GM21526 (cell line): Measurements from ENCODE around the gene SQSTM1.
A peak's percentile ranks its signal among the peaks of the same experiment; 100 is the strongest.

Experiments
- ATAC-seq: cut with Tn5 transposase; IDR thresholded peaks from one replicate; pipeline ENCODE4 v1.9.1; 2021; ENCODE audit warnings: moderate library complexity; ENCODE audit not compliant: unreplicated experiment, low FRiP score

Gene SQSTM1

GRCh38 chr5:179794171-179794570 is 26.5 kb upstream of the SQSTM1 start:
- ATAC-seq: no peak

GRCh38 chr5:179794575-179794974 is 26.1 kb upstream of the SQSTM1 start:
- ATAC-seq: no peak

- ATAC-seq: no peak
Observed at GRCh38 chr5:179795049-179795862, 25.4 kb upstream of the SQSTM1 start.

- peak; percentile 64 for ATAC-seq
Observed at GRCh38 chr5:179795863-179796833, 24.6 kb upstream of the SQSTM1 start.

- ATAC-seq: no peak
Observed at GRCh38 chr5:179796877-179797608, 23.7 kb upstream of the SQSTM1 start.

GRCh38 chr5:179797741-179798140 is 23.0 kb upstream of the SQSTM1 start:
- ATAC-seq: no peak

- no peak for ATAC-seq
Observed at GRCh38 chr5:179798144-179798770, 22.4 kb upstream of the SQSTM1 start.

GRCh38 chr5:179798771-179799643 is 21.7 kb upstream of the SQSTM1 start:
- ATAC-seq: no peak

- no peak for ATAC-seq
Observed at GRCh38 chr5:179799644-179799973, 21.1 kb upstream of the SQSTM1 start.

- no peak for ATAC-seq
Observed at GRCh38 chr5:179800071-179800695, 20.5 kb upstream of the SQSTM1 start.

GRCh38 chr5:179800696-179801201 is 20.0 kb upstream of the SQSTM1 start:
- ATAC-seq: no peak

GRCh38 chr5:179801304-179802206 is 19.1 kb upstream of the SQSTM1 start:
- peak; percentile 40 for ATAC-seq

- ATAC-seq: no peak
Observed at GRCh38 chr5:179802207-179802883, 18.4 kb upstream of the SQSTM1 start.

- no peak for ATAC-seq
Observed at GRCh38 chr5:179802950-179803562, 17.6 kb upstream of the SQSTM1 start.

GRCh38 chr5:179803651-179804554 is 16.8 kb upstream of the SQSTM1 start:
- ATAC-seq: no peak

- no peak for ATAC-seq
Observed at GRCh38 chr5:179804555-179804947, 16.2 kb upstream of the SQSTM1 start.
